ENCODE measurements around the gene FGG. TPM values are rescaled to one million over a fixed set of nuclear protein-coding genes. Genes with fewer than 3 reads are reported as not detected.
"Not testable (repeated sequence)": the region's sequence is repeated elsewhere in the genome, so short reads cannot be mapped to it uniquely, and the experiment has no call there.

Gene FGG
- total RNA-seq, 2 donors from 2014 or later = not detected

GRCh38 chr4:154604696-154605200 is 7.7 kb downstream of the FGG start:
- H3K4me3 Mint-ChIP-seq = no peak overlapping the region
- ATAC-seq (no peak), DNase-seq (ENCODE audit: low spot score) (no peak)
- no peaks in the 10 kb centered on the region for H3K9me3 Mint-ChIP-seq
- no peaks in the 10 kb centered on the region for H3K4me1 Mint-ChIP-seq (ENCODE audit: low read depth in 2 of 2)
- H3K36me3 Mint-ChIP-seq = no peaks in the 10 kb centered on the region
- H3K27me3 Mint-ChIP-seq = peaks cover 19 to 48% of the 10 kb centered on the region in 2 donors
- no peak overlapping the region for H3K27ac Mint-ChIP-seq

DNA sequence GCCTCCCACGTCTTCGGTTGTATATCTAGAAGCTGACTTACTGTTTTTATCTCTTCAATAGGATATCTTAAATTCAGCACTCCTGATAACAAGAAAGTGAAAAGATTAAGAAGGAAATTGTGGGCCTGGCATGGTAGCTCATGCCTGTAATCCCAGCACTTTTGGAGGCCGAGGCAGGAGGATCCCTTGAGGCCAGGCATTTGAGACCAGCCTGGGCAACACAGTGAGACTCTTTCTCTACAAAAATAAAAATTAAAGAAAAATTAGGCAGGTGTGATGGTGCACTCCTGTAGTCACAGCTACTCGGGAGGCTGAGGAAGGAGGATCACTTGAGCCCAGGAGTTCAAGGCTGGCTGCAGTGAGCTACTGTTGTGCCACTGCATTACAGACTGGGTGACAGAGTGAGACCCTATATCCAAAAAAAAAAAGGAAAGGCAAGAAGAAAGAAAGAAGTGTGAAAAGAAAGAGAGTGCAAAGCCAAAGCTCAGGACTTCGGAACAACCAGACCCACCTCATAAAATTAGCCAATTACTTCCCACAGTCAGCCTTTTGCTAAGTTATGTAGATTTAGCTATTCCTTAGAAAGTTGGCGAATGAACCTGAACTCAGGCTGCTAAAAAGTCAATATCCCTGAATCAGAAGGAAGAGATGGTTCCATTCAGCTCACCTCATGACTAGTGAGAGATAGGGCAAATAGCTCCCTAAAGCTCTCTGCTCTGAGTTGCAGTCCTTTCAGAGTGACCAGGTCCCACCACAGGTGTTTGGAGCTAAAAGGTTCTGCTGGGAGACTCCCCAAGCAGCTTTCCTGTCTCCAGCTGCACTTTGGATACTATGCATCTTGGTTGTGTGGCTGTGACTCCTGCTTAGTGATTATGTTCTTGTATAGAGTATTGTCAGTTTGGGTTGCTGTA is 9.2 kb downstream of the FGG start:
- Mint-ChIP-seq H3K4me1 (ENCODE audit: low read depth in 2 of 2) (no peaks in the 10 kb centered on the region), H3K9me3 (no peaks in the 10 kb centered on the region), H3K36me3 (no peaks in the 10 kb centered on the region), H3K4me3 (no peak overlapping the region), H3K27ac (no peak overlapping the region), H3K27me3 (peaks cover 17 to 45% of the 10 kb centered on the region in 2 donors)
- DNase-seq (ENCODE audit: low spot score) = no peak
- no peak for ATAC-seq

GRCh38 chr4:154602404-154603020 is 9.9 kb downstream of the FGG start:
- ATAC-seq = no peak
- no peak overlapping the region for H3K27ac Mint-ChIP-seq

DNA sequence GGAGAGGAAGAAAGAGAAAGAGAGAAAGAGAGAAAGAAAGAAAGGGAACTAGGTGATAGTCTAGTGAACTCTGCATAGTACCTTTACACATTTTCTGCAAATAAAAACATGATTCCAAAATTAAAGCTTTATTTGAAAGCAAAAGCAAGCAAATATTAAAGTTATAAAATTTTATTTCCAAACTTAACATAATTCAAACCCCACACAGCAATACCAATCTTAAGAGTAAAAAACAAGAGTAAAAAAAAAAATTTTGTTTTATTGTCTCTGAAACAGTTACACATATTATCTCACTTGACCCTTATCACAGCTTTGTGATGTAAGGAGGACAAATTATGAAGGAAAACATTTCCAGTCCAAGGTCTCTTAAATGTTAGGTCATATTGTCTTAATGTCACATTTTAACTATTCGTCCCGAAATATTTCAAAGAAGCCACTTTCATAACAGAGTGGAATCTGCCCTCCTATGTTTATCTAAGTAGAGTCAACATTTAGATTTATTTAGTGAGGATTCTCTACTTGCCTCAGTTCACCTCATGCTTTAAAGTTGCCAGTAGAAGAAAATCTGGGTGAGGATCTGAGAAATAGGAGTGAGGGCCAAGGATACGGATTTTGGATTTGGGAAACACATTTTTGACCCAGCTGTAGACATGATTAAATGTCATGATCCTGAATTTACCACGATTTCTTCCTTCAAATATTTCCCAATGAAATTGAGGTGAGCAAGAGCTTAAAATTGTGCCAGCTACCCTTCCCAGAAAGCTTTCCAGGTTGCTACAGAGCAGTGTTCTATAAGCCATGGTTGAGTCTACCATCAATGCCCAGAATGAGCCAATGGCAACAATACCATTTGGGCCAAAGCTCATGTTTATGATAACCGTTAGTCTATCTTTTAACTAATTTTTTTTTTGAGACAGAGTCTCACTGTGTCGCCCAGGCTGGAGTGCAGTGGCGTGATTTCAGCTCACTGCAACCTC is 14.4 kb downstream of the FGG start:
- Mint-ChIP-seq H3K9me3 (no peaks in the 10 kb centered on the region), H3K27ac (no peak overlapping the region), H3K27me3 (peaks cover 16 to 31% of the 10 kb centered on the region in 2 donors), H3K4me1 (ENCODE audit: low read depth in 2 of 2) (no peaks in the 10 kb centered on the region), H3K36me3 (no peaks in the 10 kb centered on the region), H3K4me3 (no peak overlapping the region)
- DNase-seq (ENCODE audit: low spot score) (no peak), ATAC-seq (no peak)

More at GRCh38 chr4:154602404-154603020, 9.9 kb downstream of the FGG start:
- no peak for DNase-seq (ENCODE audit: low spot score)
- Mint-ChIP-seq H3K4me3 (no peak overlapping the region), H3K4me1 (ENCODE audit: low read depth in 2 of 2) (no peaks in the 10 kb centered on the region), H3K36me3 (no peaks in the 10 kb centered on the region), H3K27me3 (peaks cover 18 to 44% of the 10 kb centered on the region in 2 donors), H3K9me3 (no peaks in the 10 kb centered on the region)

DNA sequence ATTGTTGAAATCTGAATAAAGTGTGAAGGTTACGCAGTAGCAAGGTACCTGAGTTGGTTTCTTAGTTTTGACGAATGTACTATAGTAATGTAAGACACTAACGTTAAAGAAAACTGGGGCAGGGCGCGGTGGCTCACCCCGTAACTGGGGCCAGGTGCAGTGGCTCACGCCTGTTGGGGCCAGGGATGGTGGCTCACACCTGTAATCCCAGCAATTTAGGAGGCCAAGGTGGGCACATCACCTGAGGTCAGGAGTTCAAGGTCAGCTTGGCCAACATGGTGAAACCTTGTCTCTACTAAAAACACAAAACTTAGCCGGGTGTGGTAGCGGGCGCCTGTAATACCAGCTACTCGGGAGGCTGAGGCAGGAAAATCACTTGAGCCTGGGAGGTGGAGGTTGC is 15.2 kb downstream of the FGG start:
- H3K4me3 Mint-ChIP-seq = not testable (repeated sequence)

DNA sequence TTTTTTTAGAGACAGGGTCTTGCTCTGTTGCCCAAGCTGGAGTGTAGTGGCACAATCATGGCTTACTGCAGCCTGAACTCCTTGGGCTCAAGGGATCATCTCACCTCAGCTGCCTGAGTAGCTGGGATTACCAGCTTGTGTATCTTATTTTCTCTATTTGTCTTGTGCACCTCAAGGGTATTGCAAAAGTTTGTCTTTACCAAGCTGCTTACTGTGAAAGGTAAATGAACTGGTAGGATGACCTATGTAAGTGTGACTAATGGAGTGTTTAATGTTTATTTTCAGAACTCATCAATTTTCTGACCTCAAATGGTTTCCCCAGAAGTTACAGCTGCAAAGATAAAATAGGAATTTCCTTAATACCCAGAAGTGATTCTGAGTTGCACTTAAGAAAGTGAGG is 16.6 kb downstream of the FGG start:
- no peaks in the 10 kb centered on the region for H3K36me3 Mint-ChIP-seq
- ATAC-seq (no peak), DNase-seq (ENCODE audit: low spot score) (no peak)
- H3K27ac Mint-ChIP-seq = no peak overlapping the region
- H3K4me1 Mint-ChIP-seq (ENCODE audit: low read depth in 2 of 2) = no peaks in the 10 kb centered on the region
- H3K4me3 Mint-ChIP-seq = no peak overlapping the region
- H3K27me3 Mint-ChIP-seq = peaks cover 9 to 17% of the 10 kb centered on the region in 2 donors
- no peaks in the 10 kb centered on the region for H3K9me3 Mint-ChIP-seq

More for the DNA sequence above, 15.2 kb downstream of the FGG start:
- not testable (repeated sequence) for DNase-seq (ENCODE audit: low spot score); H3K27ac Mint-ChIP-seq; ATAC-seq; H3K36me3 Mint-ChIP-seq; H3K9me3 Mint-ChIP-seq; H3K4me1 Mint-ChIP-seq (ENCODE audit: low read depth in 2 of 2)
- peaks cover 11 to 23% of the 10 kb centered on the region in 2 donors for H3K27me3 Mint-ChIP-seq

DNA sequence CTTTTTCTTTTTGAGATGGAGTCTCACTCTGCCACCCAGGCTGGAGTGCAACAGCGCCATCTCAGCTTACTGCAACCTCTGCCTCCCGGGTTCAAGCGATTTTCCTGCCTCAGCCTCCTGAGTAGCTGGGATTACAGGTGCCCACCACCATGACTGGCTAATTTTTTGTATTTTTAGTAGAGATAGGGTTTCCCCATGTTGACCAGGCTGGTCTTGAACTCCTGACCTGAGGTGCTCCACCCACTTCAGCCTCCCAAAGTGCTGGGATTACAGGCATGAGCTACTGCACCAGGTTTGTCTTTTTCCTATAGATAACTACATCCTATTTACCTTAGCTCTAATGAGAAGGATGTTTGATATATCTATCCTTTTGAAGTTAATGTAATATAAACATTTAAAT is 18.1 kb downstream of the FGG start:
- ATAC-seq; H3K27ac Mint-ChIP-seq; H3K4me3 Mint-ChIP-seq; DNase-seq (ENCODE audit: low spot score); H3K36me3 Mint-ChIP-seq; H3K4me1 Mint-ChIP-seq (ENCODE audit: low read depth in 2 of 2); H3K9me3 Mint-ChIP-seq: not testable (repeated sequence)
- peaks cover 13 to 16% of the 10 kb centered on the region in 2 donors for H3K27me3 Mint-ChIP-seq

DNA sequence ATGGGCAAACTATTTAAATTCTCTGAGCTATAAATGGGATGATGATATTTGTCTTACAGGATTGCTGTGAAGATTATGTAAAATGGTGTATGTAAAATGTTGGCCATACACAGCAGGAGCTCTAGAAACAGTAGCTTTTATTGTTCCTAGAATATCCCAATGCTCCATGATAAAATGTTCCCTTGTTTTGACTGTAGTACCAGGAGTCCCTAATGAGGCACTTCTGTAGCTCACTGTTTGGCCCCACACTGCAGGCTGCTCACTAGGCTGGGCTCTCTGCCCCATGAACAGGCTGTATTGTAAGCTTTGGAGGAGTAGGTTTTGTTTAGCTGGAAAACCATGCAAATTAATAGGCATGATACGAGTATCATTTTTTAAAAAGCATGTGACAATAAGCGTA is 18.6 kb downstream of the FGG start:
- Mint-ChIP-seq H3K9me3 (no peaks in the 10 kb centered on the region), H3K36me3 (no peaks in the 10 kb centered on the region), H3K4me1 (ENCODE audit: low read depth in 2 of 2) (no peaks in the 10 kb centered on the region), H3K4me3 (no peak overlapping the region), H3K27me3 (peaks cover 14 to 20% of the 10 kb centered on the region in 2 donors), H3K27ac (no peak overlapping the region)
- ATAC-seq (no peak), DNase-seq (ENCODE audit: low spot score) (no peak)

GRCh38 chr4:154591890-154592289 is 20.6 kb downstream of the FGG start:
- no peaks in the 10 kb centered on the region for H3K9me3 Mint-ChIP-seq
- no peaks in the 10 kb centered on the region for H3K4me1 Mint-ChIP-seq (ENCODE audit: low read depth in 2 of 2)
- peaks cover 10 to 22% of the 10 kb centered on the region in 2 donors for H3K27me3 Mint-ChIP-seq
- ATAC-seq = no peak
- no peaks in the 10 kb centered on the region for H3K36me3 Mint-ChIP-seq
- no peak overlapping the region for H3K27ac Mint-ChIP-seq
- no peak overlapping the region for H3K4me3 Mint-ChIP-seq
- no peak for DNase-seq (ENCODE audit: low spot score)

DNA sequence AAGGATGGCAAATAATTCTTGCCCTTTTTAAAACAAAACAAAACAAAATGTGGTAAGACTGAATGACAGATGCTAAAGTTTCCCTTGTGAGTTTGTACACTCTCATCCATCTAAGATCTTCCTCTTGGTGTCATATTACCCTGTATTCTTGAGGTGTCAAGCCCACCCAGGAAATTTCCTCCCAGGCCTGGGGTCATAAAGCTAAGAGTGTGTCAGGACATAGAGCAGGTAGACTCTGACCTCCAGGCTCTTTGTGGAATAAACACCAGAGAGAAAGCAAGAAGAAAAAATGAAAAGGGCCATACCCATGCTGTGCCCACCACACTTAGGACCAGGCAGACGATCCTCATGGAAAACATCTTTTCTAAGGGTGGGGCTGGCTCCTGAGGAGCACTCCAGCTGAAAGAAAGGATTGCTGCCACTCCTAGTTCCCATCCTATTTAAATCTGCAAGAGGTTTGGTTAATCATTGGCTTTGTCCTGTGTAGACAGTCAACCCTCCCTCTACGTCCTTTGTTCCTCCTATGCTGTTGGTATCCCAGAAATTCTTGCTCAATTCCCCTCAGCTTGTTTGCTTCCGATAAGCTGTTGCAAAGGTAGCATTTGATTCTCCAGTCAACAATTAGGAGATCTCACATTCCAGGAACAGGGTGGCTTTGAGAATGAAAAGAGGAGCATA is 22.0 kb downstream of the FGG start, which contains the start of gene FGA:
Gene FGA (minus strand): TSS at position 414 of the 678 bp plus-strand sequence. CDS start 55 bp downstream, at position 359.
- no peaks in the 10 kb centered on the region for H3K36me3 Mint-ChIP-seq
- H3K4me3 Mint-ChIP-seq = no peak within 1 kb of the TSS
- H3K27ac Mint-ChIP-seq = no peak within 1 kb of the TSS

GRCh38 chr4:154589296-154590197 is 22.9 kb downstream of the FGG start:
- H3K27me3 Mint-ChIP-seq = peaks cover 14 to 22% of the 10 kb centered on the region in 2 donors
- ATAC-seq = no peak
- H3K4me3 Mint-ChIP-seq = no peak overlapping the region
- no peaks in the 10 kb centered on the region for H3K4me1 Mint-ChIP-seq (ENCODE audit: low read depth in 2 of 2)
- no peak overlapping the region for H3K27ac Mint-ChIP-seq
- no peaks in the 10 kb centered on the region for H3K9me3 Mint-ChIP-seq
- no peaks in the 10 kb centered on the region for H3K36me3 Mint-ChIP-seq
- no peak for DNase-seq (ENCODE audit: low spot score)

More for the DNA sequence above, 22.0 kb downstream of the FGG start, which contains the start of gene FGA:
- Mint-ChIP-seq H3K9me3 (no peaks in the 10 kb centered on the region), H3K27me3 (peaks cover 14 to 22% of the 10 kb centered on the region in 2 donors), H3K4me1 (ENCODE audit: low read depth in 2 of 2) (no peaks in the 10 kb centered on the region)
- ATAC-seq (no peak), DNase-seq (ENCODE audit: low spot score) (no peak)

DNA sequence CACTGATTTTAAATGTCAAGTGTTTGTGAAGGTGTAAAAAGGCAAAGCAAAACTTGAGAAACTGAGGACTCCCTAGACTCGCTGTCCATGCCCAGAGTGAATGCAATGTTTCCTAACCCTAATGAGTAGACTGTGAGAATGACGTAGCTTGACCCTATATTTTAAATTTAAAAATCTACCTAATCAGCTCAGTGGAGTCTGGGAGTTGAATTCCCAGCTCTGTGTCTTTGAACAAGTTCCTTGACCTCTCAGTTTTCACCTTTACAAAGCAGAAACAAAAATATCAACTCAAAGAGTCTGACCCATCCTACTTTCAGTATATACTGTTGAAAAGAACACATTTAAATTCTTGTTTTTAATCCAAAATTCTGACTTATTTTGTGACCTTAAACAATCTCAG is 24.3 kb downstream of the FGG start:
- Mint-ChIP-seq H3K36me3 (no peaks in the 10 kb centered on the region), H3K9me3 (no peaks in the 10 kb centered on the region), H3K27me3 (peaks cover 14 to 22% of the 10 kb centered on the region in 2 donors), H3K27ac (no peak overlapping the region), H3K4me3 (no peak overlapping the region), H3K4me1 (ENCODE audit: low read depth in 2 of 2) (no peaks in the 10 kb centered on the region)
- DNase-seq (ENCODE audit: low spot score) = no peak
- ATAC-seq = no peak

Measured in natural killer cell treated with Interleukin-12 subunit alpha and Interleukin-12 subunit beta and Interleukin-15 and Interleukin-18, amount 100 ng/mL, for 72 hours (primary cell).